Stimulated activated effector memory CD8-positive, alpha-beta T cell treated with anti-CD3 and anti-CD28 coated beads, Interleukin-12 subunit alpha, Interleukin-12 subunit beta, amount 100 ng/mL, for 72 hours (primary cell): ENCODE results near the gene UCN2.
A peak's percentile ranks its signal among the peaks of the same experiment; 100 is the strongest.

Source experiments
- ATAC-seq: fragments of 150-1000 bp; cut with Tn5 transposase; 2 replicates; pipeline ENCODE4 v1.10.0; 2021
- DNase-seq, 2 donors: peaks; one replicate each; pipeline ENCODE4 v3.0.0; 2021 to 2022; ENCODE audit warnings: low spot score in 2 of 2
- H3K27ac Mint-ChIP-seq: one replicate; pipeline ENCODE4 v1.8.0; 2022; ENCODE audit warnings: mild to moderate bottlenecking, mixed read lengths
- H3K36me3 Mint-ChIP-seq: one replicate; pipeline ENCODE4 v1.8.0; 2022; ENCODE audit warnings: mild to moderate bottlenecking, mixed read lengths
- H3K4me1 Mint-ChIP-seq: one replicate; pipeline ENCODE4 v1.8.0; 2022; ENCODE audit warnings: mixed read lengths
- H3K4me3 Mint-ChIP-seq: one replicate; pipeline ENCODE4 v1.8.0; 2022; ENCODE audit warnings: mild to moderate bottlenecking, mixed read lengths
- H3K9me3 Mint-ChIP-seq: one replicate; pipeline ENCODE4 v1.8.0; 2022; ENCODE audit warnings: mixed read lengths

The UCN2 gene, protein sequence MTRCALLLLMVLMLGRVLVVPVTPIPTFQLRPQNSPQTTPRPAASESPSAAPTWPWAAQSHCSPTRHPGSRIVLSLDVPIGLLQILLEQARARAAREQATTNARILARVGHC

DNA sequence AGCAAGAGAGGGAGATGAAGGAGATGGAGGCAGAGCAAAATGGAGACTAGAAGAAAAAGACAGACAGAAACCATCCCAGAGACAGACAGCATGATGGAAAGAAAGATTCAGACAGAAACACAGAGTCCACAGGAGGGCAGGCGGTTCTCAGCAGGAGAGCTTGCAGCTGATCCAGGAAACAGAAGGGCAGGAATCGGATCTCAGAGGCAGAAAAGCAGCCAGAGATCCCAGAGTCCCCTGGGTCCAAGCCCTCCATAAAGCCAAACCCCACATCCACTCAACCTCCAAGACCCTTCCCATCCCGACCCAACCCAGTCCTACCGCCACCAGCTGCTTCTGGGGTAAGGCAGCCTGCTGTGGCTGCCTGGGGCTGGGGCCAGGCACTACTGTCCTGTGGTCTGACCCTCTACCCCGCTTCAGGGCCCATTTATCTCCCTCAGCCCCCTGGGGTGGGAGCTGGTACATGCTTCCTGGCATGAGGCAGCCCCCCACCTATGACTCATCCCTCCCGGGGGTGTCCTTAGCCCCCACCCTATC is at the start of gene UCN2:
Gene UCN2, minus strand, starts transcription at position 400 of the 537 bp plus-strand sequence. CDS start 657 bp downstream, outside the sequence.
- Mint-ChIP-seq H3K27ac (peak within 1 kb of the TSS; percentile 82), H3K4me1 (peaks cover 83% of the 10 kb centered on the region), H3K4me3 (peak within 1 kb of the TSS; percentile 67), H3K36me3 (peaks cover 4% of the 10 kb centered on the region), H3K9me3 (no peaks in the 10 kb centered on the region)
- no peak for ATAC-seq
- DNase-seq: no peak

DNA sequence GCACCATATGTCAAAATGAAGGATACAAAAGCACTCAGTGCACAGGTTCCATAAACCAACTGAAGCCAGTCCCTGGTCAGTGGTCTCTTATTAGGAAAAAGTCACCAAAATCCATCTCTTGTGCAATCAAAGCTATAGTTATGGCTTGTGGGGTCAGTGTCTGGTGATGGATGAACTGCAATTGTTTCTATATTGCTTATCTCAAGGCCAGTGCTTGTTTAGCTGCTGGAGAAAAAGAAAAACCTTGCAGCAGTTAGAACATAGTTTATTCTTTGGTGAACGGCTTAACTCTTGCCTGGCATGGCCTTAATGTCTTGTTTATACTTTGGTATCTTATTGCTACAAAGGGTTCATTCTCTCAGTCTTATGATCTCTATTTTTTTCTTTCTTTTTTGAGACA is 48.7 kb upstream of the UCN2 start:
- ATAC-seq (no peak), DNase-seq (no peak)
- Mint-ChIP-seq H3K4me1 (peaks cover 27% of the 10 kb centered on the region), H3K4me3 (no peak overlapping the region), H3K9me3 (peaks cover 3% of the 10 kb centered on the region), H3K36me3 (peaks cover 25% of the 10 kb centered on the region), H3K27ac (peak overlapping the region; percentile 87)

DNA sequence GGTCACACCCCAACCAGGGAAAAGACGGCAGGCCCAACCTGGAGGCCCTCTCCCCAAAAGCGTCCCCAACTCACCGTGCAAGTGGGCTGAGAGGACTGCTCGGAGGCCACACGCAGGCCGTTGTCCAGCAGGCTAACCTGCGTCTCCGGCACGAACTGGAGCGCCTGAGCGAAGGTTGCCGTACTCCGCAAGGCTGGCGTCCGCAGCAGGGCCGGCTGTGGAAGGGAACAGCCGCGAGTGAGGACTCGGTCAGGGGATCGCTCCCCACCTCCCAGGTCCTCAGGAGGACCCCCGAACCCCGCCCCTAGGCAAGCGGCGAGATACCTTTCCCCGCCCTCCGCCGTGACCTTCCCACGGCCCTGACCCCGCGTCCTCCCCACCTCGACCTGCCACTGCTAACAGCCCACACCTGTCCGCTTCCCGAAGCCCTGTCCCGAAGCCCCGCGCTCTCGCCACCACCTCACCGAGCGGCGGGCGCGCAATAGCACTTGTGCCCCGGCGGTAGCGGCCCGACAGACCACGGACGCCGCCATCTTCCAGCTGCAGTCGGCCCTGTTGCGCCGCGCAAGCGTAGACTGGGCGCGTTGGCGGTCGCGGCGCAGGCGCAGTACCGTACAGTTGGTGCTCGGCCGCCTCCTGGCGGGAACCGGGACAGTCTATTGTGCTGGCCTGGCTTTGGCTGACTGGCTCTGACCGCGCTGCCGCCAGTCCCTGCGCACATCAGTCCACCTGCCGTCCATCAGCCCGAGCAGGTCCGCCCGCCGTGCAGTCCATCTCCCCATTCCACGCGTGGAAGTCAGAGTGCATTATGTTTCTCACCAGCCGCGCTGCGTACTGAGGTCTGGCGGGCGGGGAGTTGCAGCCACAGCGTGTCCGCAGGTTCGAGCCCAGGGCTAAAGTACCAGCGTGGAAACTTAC is 45.8 kb upstream of the UCN2 start, which contains the start of gene UQCRC1:
Gene UQCRC1, minus strand, starts transcription at position 559 of the 918 bp plus-strand sequence. Its CDS starts 26 bp downstream, at position 533.
- Mint-ChIP-seq H3K36me3 (peaks cover 55% of the 10 kb centered on the region), H3K4me3 (peak within 1 kb of the TSS; percentile 96), H3K9me3 (no peaks in the 10 kb centered on the region), H3K4me1 (peaks cover 25% of the 10 kb centered on the region), H3K27ac (peak within 1 kb of the TSS; percentile 96)
- DNase-seq (peak; percentile 90 to 95), ATAC-seq (peak; percentile 97)

DNA sequence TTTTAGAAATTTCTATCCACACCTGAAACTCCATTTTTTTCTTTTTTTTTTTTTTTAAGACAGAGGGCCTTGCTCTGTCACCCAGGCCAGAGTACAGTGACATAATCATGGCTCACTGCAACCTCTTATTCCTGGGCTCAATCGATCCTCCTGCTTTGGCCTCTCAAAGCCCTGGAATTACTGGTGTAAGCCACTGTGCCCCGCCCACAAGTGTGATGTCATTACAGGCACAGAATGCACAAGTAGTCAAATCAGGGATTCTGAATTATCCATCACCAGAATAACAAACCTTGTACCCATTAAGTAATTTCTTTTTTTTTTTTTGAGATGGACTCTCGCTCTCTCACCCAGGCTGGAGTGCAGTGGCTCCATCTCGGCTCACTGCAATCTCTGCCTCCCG is 43.9 kb upstream of the UCN2 start:
- H3K9me3 Mint-ChIP-seq: no peaks in the 10 kb centered on the region
- peaks cover 14% of the 10 kb centered on the region for H3K4me1 Mint-ChIP-seq
- H3K36me3 Mint-ChIP-seq: peaks cover 73% of the 10 kb centered on the region
- no peak overlapping the region for H3K4me3 Mint-ChIP-seq
- DNase-seq (no peak), ATAC-seq (no peak)
- no peak overlapping the region for H3K27ac Mint-ChIP-seq

- H3K36me3 Mint-ChIP-seq: peaks cover 87% of the 10 kb centered on the region
- no peaks in the 10 kb centered on the region for H3K9me3 Mint-ChIP-seq
- peaks cover 9% of the 10 kb centered on the region for H3K4me1 Mint-ChIP-seq
- ATAC-seq (no peak), DNase-seq (no peak)
- H3K4me3 Mint-ChIP-seq: no peak overlapping the region
- no peak overlapping the region for H3K27ac Mint-ChIP-seq
Measured at GRCh38 chr3:48601622-48601994, 38.0 kb upstream of the UCN2 start.

DNA sequence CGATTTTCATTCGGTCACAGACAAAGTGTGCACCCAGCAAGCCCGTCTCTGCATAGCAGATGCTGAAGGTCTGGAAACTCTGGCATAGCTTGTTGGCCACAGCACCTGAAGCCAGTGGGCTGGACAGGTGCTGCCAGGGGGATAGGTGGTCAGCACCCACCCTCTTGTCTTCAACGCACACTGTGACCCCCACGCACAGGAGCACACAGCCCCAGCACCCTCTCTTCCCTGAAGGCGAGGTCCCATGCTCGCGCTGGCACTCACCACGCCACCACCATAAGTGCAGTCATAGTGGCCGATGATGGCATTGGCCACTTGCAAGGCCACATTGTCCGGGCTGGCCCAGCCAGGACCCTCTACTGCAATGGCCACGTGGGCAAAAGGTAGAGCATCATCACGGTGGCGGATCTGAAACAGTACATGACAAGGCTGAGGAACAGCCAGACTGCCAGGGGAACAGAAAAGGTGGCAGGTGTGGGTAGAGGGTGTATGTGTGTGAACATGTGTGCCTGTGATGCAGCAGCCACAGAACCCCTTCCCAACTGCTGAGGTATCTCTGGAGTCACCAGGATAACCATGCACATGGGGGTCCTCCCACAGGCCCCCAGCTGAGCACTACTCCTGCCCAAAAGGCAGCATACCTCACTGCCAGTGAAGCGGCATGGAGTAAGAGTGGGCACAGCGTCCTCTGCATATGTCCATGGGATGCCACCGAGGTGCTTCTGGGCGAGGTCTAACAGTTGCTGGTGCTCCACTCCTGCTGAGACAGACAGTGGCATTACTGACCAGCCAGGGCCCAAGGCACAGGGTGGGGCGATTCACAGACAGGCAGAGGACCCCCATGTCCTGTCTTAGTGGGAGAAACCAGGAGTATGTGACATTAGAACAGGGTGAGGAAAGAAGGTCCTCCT is 37.4 kb upstream of the UCN2 start:
- no peak for DNase-seq
- H3K9me3 Mint-ChIP-seq: no peaks in the 10 kb centered on the region
- peaks cover 15% of the 10 kb centered on the region for H3K4me1 Mint-ChIP-seq
- H3K36me3 Mint-ChIP-seq: peaks cover 87% of the 10 kb centered on the region
- peak overlapping the region; percentile 71 for H3K27ac Mint-ChIP-seq
- ATAC-seq: no peak
- no peak overlapping the region for H3K4me3 Mint-ChIP-seq

DNA sequence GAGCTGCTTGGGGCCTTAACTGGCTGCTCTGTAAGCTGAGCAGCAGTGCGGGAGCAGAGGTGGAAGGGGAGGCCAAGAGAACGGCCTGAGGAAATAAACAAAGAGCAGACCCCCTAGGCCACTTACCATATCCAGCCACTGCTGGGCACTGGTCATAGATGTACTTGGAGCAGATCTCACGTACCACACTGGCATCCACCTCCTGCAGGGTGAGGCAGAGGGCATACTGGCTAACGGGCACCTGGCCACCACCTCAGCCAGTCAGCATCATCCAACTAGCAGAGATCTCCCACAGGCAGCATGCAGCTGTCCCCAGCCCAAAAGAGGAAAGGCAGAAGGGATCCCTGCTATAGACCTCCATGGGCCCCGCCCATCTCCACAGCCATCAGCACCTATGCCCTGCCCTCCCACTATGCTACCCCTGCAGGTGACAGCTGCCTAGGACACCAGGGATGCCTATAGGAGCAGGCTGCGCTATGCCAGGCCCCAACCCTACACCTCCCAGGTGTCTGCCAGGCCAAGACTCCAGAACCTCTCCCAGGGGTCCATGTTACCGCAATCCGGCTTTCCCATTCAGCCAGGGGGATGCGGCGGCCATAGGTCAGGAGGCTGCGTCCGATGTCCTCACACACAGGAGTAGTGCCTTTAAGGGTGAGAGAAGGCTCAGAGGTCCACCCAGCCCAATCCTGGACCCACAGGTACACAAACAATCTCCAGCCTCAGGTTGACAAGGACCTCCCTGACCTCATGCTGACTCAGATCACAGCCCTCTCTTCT is 36.1 kb upstream of the UCN2 start:
- Mint-ChIP-seq H3K27ac (no peak overlapping the region), H3K4me3 (no peak overlapping the region), H3K9me3 (no peaks in the 10 kb centered on the region), H3K36me3 (peaks cover 78% of the 10 kb centered on the region), H3K4me1 (peaks cover 20% of the 10 kb centered on the region)
- DNase-seq (no peak), ATAC-seq (no peak)

DNA sequence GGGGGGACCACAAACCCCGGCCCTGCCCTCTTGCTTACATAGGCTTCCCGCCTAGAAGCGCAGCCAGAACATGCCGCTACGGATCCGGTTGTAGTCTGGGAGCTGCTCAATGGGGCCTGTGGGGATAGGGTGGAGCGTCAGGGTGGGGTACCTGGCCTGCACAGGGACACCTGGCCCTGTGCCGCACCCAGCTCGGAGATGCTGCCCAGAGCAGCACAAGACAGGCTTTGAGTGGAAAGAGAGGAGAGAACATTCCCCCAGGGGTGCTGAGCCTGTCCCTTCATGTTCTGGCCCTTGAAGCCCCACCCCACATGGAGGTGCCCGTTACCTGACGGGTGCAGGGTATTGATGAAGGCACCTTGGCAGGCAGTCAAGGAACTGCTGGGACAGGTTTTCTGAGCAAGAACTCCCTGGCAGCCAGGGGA is 35.5 kb upstream of the UCN2 start:
- Mint-ChIP-seq H3K4me3 (no peak overlapping the region), H3K9me3 (no peaks in the 10 kb centered on the region), H3K4me1 (peaks cover 24% of the 10 kb centered on the region), H3K36me3 (peaks cover 72% of the 10 kb centered on the region), H3K27ac (no peak overlapping the region)
- ATAC-seq: no peak
- no peak for DNase-seq

DNA sequence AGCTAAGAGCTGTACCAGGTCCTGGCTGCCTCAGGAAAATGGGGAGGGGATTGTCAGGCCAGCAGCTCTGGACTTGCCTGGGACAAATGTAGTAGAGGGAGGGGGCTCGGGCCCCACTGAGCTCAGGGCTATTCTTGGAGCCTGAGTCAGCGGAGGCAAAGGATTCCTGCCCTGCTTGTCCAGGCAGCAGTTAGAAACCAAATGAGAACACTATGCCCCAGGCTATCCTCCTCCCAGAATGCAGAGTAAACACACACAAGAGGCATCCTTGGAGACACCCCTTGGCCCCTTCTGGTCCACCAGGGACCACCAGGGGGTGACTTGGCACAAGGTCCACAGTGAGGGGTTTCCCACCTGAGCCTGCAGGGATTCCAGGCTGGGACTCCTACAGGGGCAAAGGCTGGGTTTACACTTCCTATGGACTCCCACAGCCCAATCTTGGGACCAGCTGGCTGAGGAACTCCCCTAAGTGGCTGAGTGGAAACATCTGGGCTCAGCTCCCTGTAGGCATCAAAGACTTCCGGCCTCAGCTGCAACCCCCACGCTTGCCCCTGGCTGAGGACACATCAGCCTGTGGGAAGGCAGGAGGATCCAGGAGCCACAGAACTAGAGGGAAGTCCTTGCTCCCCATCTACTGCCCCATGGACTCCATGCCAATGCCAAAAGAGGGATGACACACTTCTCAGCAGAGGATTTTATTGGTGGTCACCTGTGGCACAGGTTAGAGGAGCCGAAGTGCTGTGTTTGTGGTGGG is 34.9 kb upstream of the UCN2 start:
- DNase-seq (no peak), ATAC-seq (no peak)
- no peak overlapping the region for H3K4me3 Mint-ChIP-seq
- peaks cover 66% of the 10 kb centered on the region for H3K36me3 Mint-ChIP-seq
- H3K4me1 Mint-ChIP-seq: peaks cover 24% of the 10 kb centered on the region
- no peaks in the 10 kb centered on the region for H3K9me3 Mint-ChIP-seq
- no peak overlapping the region for H3K27ac Mint-ChIP-seq

GRCh38 chr3:48597408-48597800 is 33.8 kb upstream of the UCN2 start:
- DNase-seq: no peak

GRCh38 chr3:48596676-48597407 is 33.3 kb upstream of the UCN2 start:
- H3K4me3 Mint-ChIP-seq: no peak overlapping the region
- H3K36me3 Mint-ChIP-seq: peaks cover 49% of the 10 kb centered on the region
- H3K27ac Mint-ChIP-seq: peak overlapping the region; percentile 33
- H3K4me1 Mint-ChIP-seq: peaks cover 24% of the 10 kb centered on the region
- no peaks in the 10 kb centered on the region for H3K9me3 Mint-ChIP-seq
- ATAC-seq (no peak), DNase-seq (no peak)

More at GRCh38 chr3:48597408-48597800, 33.8 kb upstream of the UCN2 start:
- no peak for ATAC-seq
- Mint-ChIP-seq H3K4me1 (peaks cover 24% of the 10 kb centered on the region), H3K27ac (peak overlapping the region; percentile 33), H3K36me3 (peaks cover 55% of the 10 kb centered on the region), H3K4me3 (no peak overlapping the region), H3K9me3 (no peaks in the 10 kb centered on the region)

- H3K27ac Mint-ChIP-seq: peak overlapping the region; percentile 53
- H3K36me3 Mint-ChIP-seq: peaks cover 42% of the 10 kb centered on the region
- DNase-seq: no peak
- H3K9me3 Mint-ChIP-seq: no peaks in the 10 kb centered on the region
- H3K4me1 Mint-ChIP-seq: peaks cover 24% of the 10 kb centered on the region
- no peak for ATAC-seq
- H3K4me3 Mint-ChIP-seq: no peak overlapping the region
Measured at GRCh38 chr3:48596157-48596556, 32.6 kb upstream of the UCN2 start.

DNA sequence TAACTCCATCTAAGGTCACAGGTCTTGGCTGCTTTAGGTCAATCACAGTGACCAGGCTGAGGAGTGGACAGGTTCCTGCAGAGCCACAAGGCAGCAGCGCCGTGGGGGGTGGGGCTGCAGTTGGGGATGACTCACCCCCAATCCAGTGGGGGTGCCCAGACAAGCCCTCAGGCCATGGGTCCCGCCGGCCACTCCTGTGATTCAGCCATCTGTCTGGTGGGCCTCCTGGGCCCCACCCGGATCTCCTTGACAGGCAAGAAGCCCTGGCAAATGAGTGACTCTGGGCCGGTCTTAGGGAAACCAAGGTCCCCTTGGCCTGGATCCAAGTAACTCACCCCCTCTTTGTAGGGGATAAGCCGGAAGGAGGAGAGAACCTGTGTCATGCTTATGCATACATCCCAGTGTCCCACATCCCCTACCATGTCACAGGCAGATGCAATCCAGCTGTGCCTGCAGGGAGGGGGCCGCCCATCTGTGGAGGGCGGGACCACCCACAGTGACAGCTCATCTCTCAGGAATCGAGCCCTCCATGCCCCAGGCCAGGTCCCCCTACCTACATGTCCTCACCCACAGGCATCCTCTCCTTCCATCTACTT is 32.0 kb upstream of the UCN2 start:
- Mint-ChIP-seq H3K4me3 (peak overlapping the region; percentile 30), H3K9me3 (no peaks in the 10 kb centered on the region), H3K36me3 (peaks cover 37% of the 10 kb centered on the region), H3K27ac (peak overlapping the region; percentile 53), H3K4me1 (peaks cover 24% of the 10 kb centered on the region)
- DNase-seq: no peak
- ATAC-seq: no peak
